GM19372 (cell line): ENCODE data around the gene TRAF5.
A peak's percentile ranks its signal among the peaks of the same experiment; 100 is the strongest.

Experiments used
- ATAC-seq: cut with Tn5 transposase; IDR thresholded peaks from one replicate; pipeline ENCODE4 v1.9.1; 2021; ENCODE audit warnings: mild to moderate bottlenecking, low read depth, moderate library complexity; ENCODE audit not compliant: unreplicated experiment

Gene TRAF5

GRCh38 chr1:211327346-211327921, 801 bp downstream of the TRAF5 start:
- ATAC-seq, result peak; percentile 40

DNA sequence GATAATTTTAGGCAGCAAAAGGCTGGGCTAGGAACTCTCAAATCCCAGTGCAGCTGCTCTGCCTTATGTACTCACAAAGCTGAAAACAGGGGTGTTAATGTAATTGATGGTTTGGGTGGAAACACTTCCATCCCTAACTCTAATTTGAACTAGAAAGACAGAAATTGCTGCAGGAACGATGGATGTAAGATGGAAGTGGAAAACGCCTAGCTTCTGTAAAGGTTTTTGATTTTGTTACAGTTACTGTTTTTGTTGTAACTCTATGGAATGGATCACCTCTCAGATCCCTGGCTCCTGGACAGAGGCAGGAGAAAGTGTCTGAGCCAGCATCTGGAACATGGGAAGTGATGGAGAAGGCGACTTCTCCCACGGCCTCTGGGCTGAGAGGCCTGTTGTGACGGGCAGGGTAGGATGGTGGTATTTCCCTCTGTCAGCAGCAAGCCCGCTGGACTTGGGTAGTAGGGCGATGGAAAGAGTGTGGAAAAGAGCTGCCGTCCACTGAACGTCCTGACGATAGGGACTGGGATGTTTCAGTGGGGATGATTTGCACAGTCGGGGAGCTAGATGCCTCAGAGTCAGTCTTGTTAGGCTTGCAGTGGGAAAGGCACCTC, 1.6 kb downstream of the TRAF5 start:
- no peak for ATAC-seq

GRCh38 chr1:211328866-211329475, 2.3 kb downstream of the TRAF5 start:
- ATAC-seq, result no peak

GRCh38 chr1:211329764-211330201, 3.1 kb downstream of the TRAF5 start:
- ATAC-seq, result peak; percentile 44

GRCh38 chr1:211330282-211330936, 3.8 kb downstream of the TRAF5 start:
- ATAC-seq, result no peak

- no peak for ATAC-seq
Measured at GRCh38 chr1:211331011-211331709, 4.5 kb downstream of the TRAF5 start.

GRCh38 chr1:211332036-211332616, 5.5 kb downstream of the TRAF5 start:
- no peak for ATAC-seq

DNA sequence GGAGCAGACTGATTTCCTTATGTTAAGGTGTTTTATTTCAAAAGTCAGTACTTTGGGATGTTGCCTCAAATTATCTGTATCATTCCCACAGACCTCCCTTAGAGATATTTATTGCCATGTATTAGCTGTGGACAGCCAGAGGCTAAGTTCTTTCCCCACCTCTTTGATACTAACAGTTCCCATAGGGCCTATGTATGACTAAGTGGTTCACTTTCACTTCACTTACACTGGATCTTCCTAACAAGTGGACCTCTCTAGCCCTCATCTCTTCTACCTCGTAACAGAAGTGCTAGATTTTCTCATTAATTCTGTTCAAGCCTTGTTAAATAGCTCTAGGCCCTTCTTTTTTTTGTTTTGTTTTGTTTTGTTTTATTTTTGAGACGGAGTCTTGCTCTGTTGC, 6.2 kb downstream of the TRAF5 start:
- no peak for ATAC-seq

- no peak for ATAC-seq
Measured at GRCh38 chr1:211333906-211334305, 7.3 kb downstream of the TRAF5 start.

GRCh38 chr1:211334986-211335385, 8.4 kb downstream of the TRAF5 start:
- ATAC-seq, result no peak

DNA sequence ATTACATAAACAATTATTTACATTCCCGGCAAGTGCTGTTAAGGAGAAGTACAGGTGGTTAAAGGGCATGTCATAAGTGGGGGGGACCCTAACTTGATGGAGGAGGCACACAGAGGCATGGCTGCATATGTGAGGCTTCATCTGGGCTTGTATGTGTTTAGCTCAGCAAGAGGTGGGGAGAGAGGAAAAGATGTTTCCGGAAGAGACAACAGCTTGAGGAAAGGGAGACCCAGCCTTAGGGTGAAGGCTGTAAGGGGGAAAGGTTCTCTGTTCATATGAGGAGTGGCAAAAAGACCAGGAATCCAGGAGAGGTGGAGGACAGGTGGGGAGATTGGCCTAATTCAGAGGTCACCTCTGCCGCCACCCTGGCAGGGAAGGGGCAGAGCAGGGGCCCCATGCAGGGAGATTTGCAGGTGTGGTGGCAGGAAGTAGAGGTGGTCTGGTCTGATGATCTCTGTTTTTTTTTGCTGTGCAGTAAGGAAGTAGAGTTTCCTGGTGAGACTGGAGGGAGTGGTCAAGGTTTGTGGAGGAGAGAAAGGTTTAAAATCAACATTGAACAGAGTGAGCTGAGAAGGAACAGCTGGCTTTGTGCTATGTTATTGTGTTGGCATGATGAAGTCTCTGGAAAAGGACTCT, 9.0 kb downstream of the TRAF5 start:
- ATAC-seq, result peak; percentile 87

DNA sequence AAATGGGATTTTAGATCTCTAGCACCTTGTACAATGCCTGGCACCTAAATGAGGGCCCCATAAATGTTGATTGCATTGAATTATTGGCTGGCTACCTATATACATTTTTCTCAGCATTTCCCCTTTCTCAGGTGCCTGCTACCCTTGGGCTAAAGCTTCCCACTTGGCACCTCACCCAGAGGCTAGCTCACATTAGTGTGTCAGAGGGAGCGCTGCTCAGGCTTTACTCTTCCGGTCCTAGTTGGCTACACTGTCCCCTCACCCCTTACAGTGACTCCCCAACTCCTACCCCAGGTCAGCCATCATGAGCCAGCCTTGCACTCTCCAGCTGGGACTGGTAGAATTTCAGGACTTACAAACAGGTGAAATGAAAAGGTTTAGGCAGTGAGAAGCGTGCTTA, 9.5 kb downstream of the TRAF5 start:
- no peak for ATAC-seq

DNA sequence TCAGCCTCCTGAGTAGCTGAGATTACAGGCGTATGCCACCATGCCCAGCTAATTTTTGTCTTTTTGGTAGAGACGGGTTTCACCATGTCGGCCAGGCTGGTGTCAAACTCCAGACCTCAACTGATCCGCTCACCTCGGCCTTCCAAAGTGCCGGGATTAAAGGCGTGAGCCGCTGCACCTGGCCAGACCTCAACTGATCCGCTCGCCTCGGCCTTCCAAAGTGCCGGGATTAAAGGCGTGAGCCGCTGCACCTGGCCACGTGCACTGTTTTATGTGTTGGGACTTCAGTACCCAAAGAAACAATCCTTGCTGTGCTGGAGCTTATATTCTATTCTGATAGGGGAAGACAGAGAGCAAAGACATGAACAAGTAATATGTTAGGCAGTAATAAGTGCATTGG, 10.1 kb downstream of the TRAF5 start:
- ATAC-seq, result no peak

DNA sequence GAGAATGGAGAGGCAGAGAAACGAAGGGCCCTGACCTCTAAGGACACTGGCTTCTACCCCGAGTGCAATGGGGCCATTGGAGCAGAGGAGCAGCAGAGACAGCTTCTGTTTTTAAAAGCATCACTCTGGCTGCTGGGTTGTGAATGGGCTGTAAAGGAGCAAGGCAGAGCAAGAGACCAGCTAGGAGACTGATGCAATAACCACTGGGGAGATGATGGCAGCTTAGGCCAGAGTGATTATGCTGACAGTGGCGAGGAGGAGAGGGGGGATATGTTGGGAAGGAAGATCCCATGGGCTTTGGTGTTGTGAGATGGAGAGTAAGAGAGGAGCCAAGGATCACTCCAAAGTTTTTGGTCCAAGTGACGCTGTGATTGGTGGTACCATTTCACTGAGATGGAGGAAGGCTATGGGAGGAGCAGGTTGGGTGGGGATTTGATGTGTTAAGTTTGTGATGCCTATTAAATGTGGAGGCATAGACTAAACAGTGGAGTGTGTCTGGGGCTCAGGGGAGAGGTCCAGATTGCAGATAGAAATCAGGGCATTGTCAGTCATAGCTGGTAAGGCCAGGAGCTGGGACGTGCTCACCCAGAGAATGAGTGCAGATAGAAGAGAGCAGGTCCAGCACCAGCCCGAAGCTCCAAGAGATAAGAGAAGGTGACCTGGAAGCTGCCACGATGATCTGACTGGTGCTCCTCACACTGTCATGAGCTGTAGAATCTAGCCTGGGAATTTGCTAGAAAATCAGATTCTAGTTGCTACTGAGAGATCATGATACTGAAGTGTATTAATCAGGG, 11.0 kb downstream of the TRAF5 start:
- ATAC-seq, result no peak

DNA sequence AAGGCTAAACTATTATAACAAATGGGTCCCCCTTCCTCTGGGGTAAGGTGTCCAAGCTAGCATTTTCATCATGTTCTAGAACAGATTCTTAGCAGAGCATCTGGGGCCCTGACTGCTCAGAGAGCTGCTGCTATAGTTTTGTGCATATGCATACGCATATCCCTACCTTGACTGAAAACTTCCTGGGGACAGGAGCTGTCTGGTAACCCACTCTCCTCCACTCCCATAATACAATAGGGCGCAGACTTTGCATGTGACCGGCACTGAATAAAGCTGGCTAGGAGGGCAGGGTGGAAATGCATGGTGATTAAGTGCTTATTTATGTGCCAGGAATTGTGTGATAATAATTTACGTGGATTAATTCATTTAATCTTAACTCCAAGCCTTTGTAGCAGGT, 11.6 kb downstream of the TRAF5 start:
- no peak for ATAC-seq

DNA sequence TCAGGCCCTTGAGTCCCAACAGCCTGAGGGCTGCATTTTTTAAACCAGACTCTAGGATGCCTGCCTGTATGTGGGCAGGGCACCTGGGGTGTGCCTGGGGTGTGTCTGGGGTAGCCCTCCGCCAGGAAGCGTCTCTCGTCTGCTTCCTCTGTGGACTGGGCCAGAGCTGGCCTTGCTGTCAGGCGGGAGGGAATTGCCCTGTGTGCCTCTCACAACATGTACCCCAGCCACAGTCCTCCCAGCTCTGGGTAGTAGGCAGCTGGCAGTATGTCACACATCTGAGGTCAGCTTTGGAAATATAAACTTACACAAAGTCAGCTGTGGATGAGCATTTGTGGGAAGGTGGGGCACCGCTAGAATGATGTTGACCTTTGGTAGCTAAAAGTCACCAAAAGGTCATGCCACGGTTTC, 13.0 kb downstream of the TRAF5 start:
- no peak for ATAC-seq

- ATAC-seq, result no peak
Measured at GRCh38 chr1:211340622-211341507, 14.2 kb downstream of the TRAF5 start.

- no peak for ATAC-seq
Measured at GRCh38 chr1:211341999-211342398, 15.4 kb downstream of the TRAF5 start.
